GM13976 (cell line): Measurements from ENCODE around the gene RAD23B.

Experiments
- DNase-seq: peaks from one replicate; pipeline ENCODE4 v3.0.0; 2012; ENCODE audit warnings: low spot score
- CTCF ChIP-seq: IDR thresholded peaks from 2 replicates; pipeline ENCODE4 v1.5.1; 2012; ENCODE audit warnings: borderline replicate concordance, mild to moderate bottlenecking; ENCODE audit not compliant: insufficient read depth; ENCODE audit errors: extremely low read depth, missing control alignments, control extremely low read depth
- in situ Hi-C: fragments of 300-500 bp; cut with MboI; formaldehyde crosslinking; loops from one replicate; pipeline ENCODE4 v1.12.0; 2022; ENCODE audit warnings: low sequenced_read_pairs, mixed read lengths, inconsistent platforms; ENCODE audit not compliant: unreplicated experiment

Gene RAD23B

GRCh38 chr9:107316795-107317661 lies 33.9 kb downstream of the RAD23B start:
- no peak for DNase-seq
- TF ChIP-seq CTCF, result no peak
- in situ Hi-C loops, result no loop called here

GRCh38 chr9:107322643-107323042 lies 39.6 kb downstream of the RAD23B start:
- no peak for DNase-seq
- TF ChIP-seq CTCF, result no peak
- in situ Hi-C loops, result no loop called here

GRCh38 chr9:107323836-107324585 lies 40.9 kb downstream of the RAD23B start:
- in situ Hi-C loops, result no loop called here
- no peak for TF ChIP-seq CTCF
- no peak for DNase-seq

GRCh38 chr9:107325842-107326241 lies 42.8 kb downstream of the RAD23B start:
- in situ Hi-C loops, result no loop called here
- no peak for TF ChIP-seq CTCF
- DNase-seq, result no peak

- in situ Hi-C loops, result no loop called here
- DNase-seq, result no peak
- TF ChIP-seq CTCF, result no peak
Measured at GRCh38 chr9:107328510-107328909, 45.4 kb downstream of the RAD23B start.

GRCh38 chr9:107330420-107330819 lies 47.3 kb downstream of the RAD23B start:
- TF ChIP-seq CTCF, result no peak
- no peak for DNase-seq
- in situ Hi-C loops, result no loop called here
